Esophagus muscularis mucosa (tissue), 4 donors: Measurements from ENCODE around the gene NHSL1.

Experiments
- CTCF ChIP-seq, 3 experiments: fragments of 200-600 bp in 2 of 3; fragments of 450-650 bp in 1 of 3; sonication (generic) in 2 of 3; IDR thresholded peaks; one replicate each; pipeline ENCODE4 v1.5.1; 2017 to 2019; ENCODE audit warnings: antibody characterized with exemption in 3 of 3, mild to moderate bottlenecking in 2 of 3, moderate library complexity in 1 of 3
- EP300 ChIP-seq: sonication (generic); formaldehyde crosslinking; IDR thresholded peaks from one replicate; pipeline ENCODE4 v1.6.1; 2017; ENCODE audit warnings: antibody characterized with exemption
- POLR2A ChIP-seq: fragments of 450-650 bp; IDR thresholded peaks from one replicate; pipeline ENCODE4 v1.6.1; 2017; ENCODE audit warnings: antibody characterized with exemption, moderate library complexity, mild to moderate bottlenecking, low read depth
- POLR2AphosphoS5 ChIP-seq, 2 donors: sonication (generic); formaldehyde crosslinking; IDR thresholded peaks; one replicate each; pipeline ENCODE4 v1.6.1; 2017; ENCODE audit warnings: antibody characterized with exemption in 2 of 2

- TF ChIP-seq POLR2A (no peak), CTCF (IDR thresholded peaks at IDR 0.05) (no peak), POLR2AphosphoS5 (IDR thresholded peaks at IDR 0.05) (no peak), EP300 (no peak)
Observed at GRCh38 chr6:138465007-138465645, 34.2 kb downstream of the NHSL1 start.
